NT2/D1 (cell line): ENCODE results near the gene TFAP2A.

Experiments
- SUZ12 ChIP-seq: IDR thresholded peaks from 2 replicates; pipeline ENCODE4 v1.6.1; 2011; ENCODE audit not compliant: insufficient read length, insufficient read depth; ENCODE audit errors: extremely low read depth
- YY1 ChIP-seq: IDR thresholded peaks from 2 replicates; pipeline ENCODE4 v1.6.1; 2011; ENCODE audit not compliant: insufficient read length, insufficient read depth
- ZNF274 ChIP-seq: IDR thresholded peaks from 2 replicates; pipeline ENCODE4 v1.6.1; 2011; ENCODE audit warnings: mild to moderate bottlenecking, low read depth, low read length

DNA sequence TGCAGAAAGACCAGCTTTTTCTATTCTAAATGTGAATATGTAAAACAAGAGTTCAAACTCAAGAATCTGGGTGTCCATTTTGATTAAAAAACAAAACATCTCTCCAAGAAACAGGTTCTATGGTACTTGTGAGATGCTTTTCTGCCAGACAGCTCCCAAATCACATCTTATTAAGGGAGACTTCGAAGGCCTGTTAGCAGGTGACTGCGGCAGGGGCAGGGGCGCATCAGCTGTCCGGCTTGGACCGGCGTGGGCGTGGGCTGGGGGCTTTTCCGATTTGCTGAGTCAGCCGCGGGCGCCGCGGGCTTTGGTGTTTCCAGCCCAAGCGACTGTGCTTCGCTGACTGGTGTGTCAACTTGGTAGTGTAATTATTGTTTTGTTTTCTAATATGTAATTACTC, 32.6 kb downstream of the TFAP2A start:
- TF ChIP-seq SUZ12 = no peak
- TF ChIP-seq ZNF274 = no peak
- no peak for TF ChIP-seq YY1
